SK-N-SH (cell line): Measurements from ENCODE around the gene SPINK1.

ENCODE experiments used
- CHD2 ChIP-seq: fragments of 150-350 bp; IDR thresholded peaks from 2 replicates; pipeline ENCODE4 v1.6.1; 2018; ENCODE audit warnings: low read length; ENCODE audit not compliant: partially characterized antibody
- CTCF ChIP-seq: fragments of 200-600 bp; sonication (generic); IDR thresholded peaks from 2 replicates; pipeline ENCODE4 v1.6.1; 2017; ENCODE audit warnings: antibody characterized with exemption, mild to moderate bottlenecking, moderate library complexity
- GABPA ChIP-seq: IDR thresholded peaks from 2 replicates; pipeline ENCODE4 v1.4.0; 2012; ENCODE audit warnings: low read depth, mild to moderate bottlenecking
- MEF2A ChIP-seq: IDR thresholded peaks from 2 replicates; pipeline ENCODE4 v1.4.0; 2012; ENCODE audit warnings: low read depth, borderline replicate concordance
- POLR2AphosphoS5 ChIP-seq: IDR thresholded peaks from 2 replicates; pipeline ENCODE4 v1.6.1; 2012; ENCODE audit warnings: low read depth, low read length
- RAD21 ChIP-seq: IDR thresholded peaks from 2 replicates; pipeline ENCODE4 v1.6.1; 2012; ENCODE audit warnings: mild to moderate bottlenecking, low read length
- TEAD4 ChIP-seq: IDR thresholded peaks from 2 replicates; pipeline ENCODE4 v1.4.0; 2012; ENCODE audit warnings: mild to moderate bottlenecking, borderline replicate concordance; ENCODE audit not compliant: insufficient read depth
- YY1 ChIP-seq: IDR thresholded peaks from 2 replicates; pipeline ENCODE4 v1.4.0; 2012; ENCODE audit warnings: low read depth, mild to moderate bottlenecking

GRCh38 chr5:147856801-147857200 is 25.3 kb upstream of the SPINK1 start:
- TF ChIP-seq CTCF (no peak), POLR2AphosphoS5 (no peak), RAD21 (no peak), GABPA (no peak), MEF2A (no peak), CHD2 (no peak), TEAD4 (no peak), YY1 (no peak)
